Mucosa of descending colon (tissue), 3 donors: ENCODE results near the gene ARHGAP26. TPM values are rescaled to one million over a fixed set of nuclear protein-coding genes. Genes with fewer than 3 reads are reported as not detected.

Experiments used
- ATAC-seq: fragments of 200-7000 bp; cut with Tn5 transposase; one replicate; pipeline ENCODE4 v1.9.1; 2020; ENCODE audit warnings: mild to moderate bottlenecking, moderate library complexity
- DNase-seq, 3 donors: peaks; one replicate each; pipeline ENCODE4 v3.0.0-alpha.2; 2020
- H3K36me3 ChIP-seq: fragments of 200-600 bp; one replicate; pipeline ENCODE4 v1.8.0; 2021; ENCODE audit warnings: low read depth, mild to moderate bottlenecking
- H3K4me1 ChIP-seq: fragments of 200-600 bp; one replicate; pipeline ENCODE4 v1.8.0; 2021; ENCODE audit warnings: low read depth, mild to moderate bottlenecking
- H3K4me3 ChIP-seq: fragments of 200-600 bp; one replicate; pipeline ENCODE4 v1.8.0; 2021; ENCODE audit warnings: mild to moderate bottlenecking
- H3K9me3 ChIP-seq: fragments of 200-600 bp; one replicate; pipeline ENCODE4 v1.8.0; 2021; ENCODE audit warnings: mild to moderate bottlenecking
- CTCF ChIP-seq: fragments of 200-600 bp; IDR thresholded peaks from one replicate; pipeline ENCODE4 v1.8.0; 2022; ENCODE audit warnings: antibody characterized with exemption, mild to moderate bottlenecking
- intact Hi-C, 2 donors: fragments of 100-400 bp; cut with DNase I in 1 of 2; cut with micrococcal nuclease in 1 of 2; formaldehyde crosslinking; loops; one replicate each; pipeline versions ENCODE4 v1.11.0 to v1.11.1; 2022; cut with DNase I, micrococcal nuclease
- total RNA-seq, 3 donors: library from RNA; stranded (reverse); fragmentation: NEBNext Ultra II Directional in 2 of 3; extraction: Animal tissue kit (Norgen Biotek cat#: 25700) in 2 of 3; gene quantifications; one replicate each; pipeline versions ENCODE4 v1.2.1 to v1.2.4, GENCODE V29; 2021 to 2023
- donor health status: DM: no; HTN: no; CAD: no; lungs with moderate emphysema.
- donor health status: DM: no; HTN: no; CAD: no.
- donor health status: DM: no; HTN: yes; CAD: no.

The ARHGAP26 gene
- total RNA-seq, 3 donors from 2014 or later = 52.9 to 96.0 (median 67.8) TPM

GRCh38 chr5:142977363-142978051, 207.3 kb downstream of the ARHGAP26 start:
- no peak overlapping the region for H3K4me3 ChIP-seq
- intact Hi-C loops = no loop called here
- TF ChIP-seq CTCF = no peak
- no peaks in the 10 kb centered on the region for H3K36me3 ChIP-seq
- H3K9me3 ChIP-seq = no peaks in the 10 kb centered on the region
- H3K4me1 ChIP-seq = peaks cover 17% of the 10 kb centered on the region
- DNase-seq (no peak), ATAC-seq (peak; percentile 28)

- intact Hi-C loops = no loop called here
- no peak for ATAC-seq
- TF ChIP-seq CTCF = no peak
- Histone ChIP-seq H3K4me3 (no peak overlapping the region), H3K36me3 (no peaks in the 10 kb centered on the region), H3K9me3 (no peaks in the 10 kb centered on the region), H3K4me1 (peaks cover 24% of the 10 kb centered on the region)
- DNase-seq = no peak
Observed at GRCh38 chr5:142978252-142978651, 208.1 kb downstream of the ARHGAP26 start.

GRCh38 chr5:142978726-142979125, 208.5 kb downstream of the ARHGAP26 start:
- DNase-seq = no peak
- Histone ChIP-seq H3K4me3 (no peak overlapping the region), H3K4me1 (peaks cover 24% of the 10 kb centered on the region), H3K9me3 (no peaks in the 10 kb centered on the region), H3K36me3 (no peaks in the 10 kb centered on the region)
- intact Hi-C loops = no loop called here
- ATAC-seq = no peak
- no peak for TF ChIP-seq CTCF

GRCh38 chr5:142979636-142980035, 209.5 kb downstream of the ARHGAP26 start:
- H3K4me3 ChIP-seq = no peak overlapping the region
- H3K9me3 ChIP-seq = no peaks in the 10 kb centered on the region
- intact Hi-C loops = no loop called here
- DNase-seq = peak; percentile 71 to 75 (median 72)
- peak; percentile 71 for ATAC-seq
- TF ChIP-seq CTCF = no peak
- H3K36me3 ChIP-seq = no peaks in the 10 kb centered on the region
- H3K4me1 ChIP-seq = peaks cover 24% of the 10 kb centered on the region

GRCh38 chr5:142981475-142981874, 211.3 kb downstream of the ARHGAP26 start:
- no peak for TF ChIP-seq CTCF
- H3K4me3 ChIP-seq = no peak overlapping the region
- DNase-seq = no peak
- H3K9me3 ChIP-seq = no peaks in the 10 kb centered on the region
- H3K36me3 ChIP-seq = no peaks in the 10 kb centered on the region
- intact Hi-C loops = no loop called here
- ATAC-seq = no peak
- peaks cover 24% of the 10 kb centered on the region for H3K4me1 ChIP-seq
